ENCODE measurements around the gene NHS.

DNA sequence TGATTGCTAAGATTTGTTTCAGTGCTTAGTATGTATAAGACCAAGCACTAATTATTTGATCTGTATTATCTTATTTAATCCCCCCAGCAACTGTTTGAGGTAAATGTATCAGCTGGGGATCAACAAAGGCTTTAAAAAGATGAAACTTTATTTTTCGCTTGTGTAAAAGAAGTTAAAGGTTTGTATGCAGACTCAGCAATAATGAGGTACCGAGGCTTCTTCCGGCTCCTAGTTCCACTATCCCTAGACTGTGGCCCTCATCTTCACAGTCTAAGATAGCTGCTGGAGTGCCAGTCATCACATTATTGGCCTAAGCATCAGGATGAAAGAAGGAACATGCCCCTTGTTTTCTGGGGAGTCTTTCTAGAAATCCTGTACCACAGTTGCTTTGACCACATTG, 256.6 kb downstream of the NHS start:
- TF ChIP-seq POLR2A (IDR thresholded peaks at IDR 0.05), result no peak
- TF ChIP-seq, protein P1, sequence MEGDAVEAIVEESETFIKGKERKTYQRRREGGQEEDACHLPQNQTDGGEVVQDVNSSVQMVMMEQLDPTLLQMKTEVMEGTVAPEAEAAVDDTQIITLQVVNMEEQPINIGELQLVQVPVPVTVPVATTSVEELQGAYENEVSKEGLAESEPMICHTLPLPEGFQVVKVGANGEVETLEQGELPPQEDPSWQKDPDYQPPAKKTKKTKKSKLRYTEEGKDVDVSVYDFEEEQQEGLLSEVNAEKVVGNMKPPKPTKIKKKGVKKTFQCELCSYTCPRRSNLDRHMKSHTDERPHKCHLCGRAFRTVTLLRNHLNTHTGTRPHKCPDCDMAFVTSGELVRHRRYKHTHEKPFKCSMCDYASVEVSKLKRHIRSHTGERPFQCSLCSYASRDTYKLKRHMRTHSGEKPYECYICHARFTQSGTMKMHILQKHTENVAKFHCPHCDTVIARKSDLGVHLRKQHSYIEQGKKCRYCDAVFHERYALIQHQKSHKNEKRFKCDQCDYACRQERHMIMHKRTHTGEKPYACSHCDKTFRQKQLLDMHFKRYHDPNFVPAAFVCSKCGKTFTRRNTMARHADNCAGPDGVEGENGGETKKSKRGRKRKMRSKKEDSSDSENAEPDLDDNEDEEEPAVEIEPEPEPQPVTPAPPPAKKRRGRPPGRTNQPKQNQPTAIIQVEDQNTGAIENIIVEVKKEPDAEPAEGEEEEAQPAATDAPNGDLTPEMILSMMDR (IDR thresholded peaks at IDR 0.05), result no peak
